CD4-positive, alpha-beta T cell treated with Interleukin-15 for 1 hour (primary cell): ENCODE data around the gene TOGARAM2.
A peak's percentile ranks its signal among the peaks of the same experiment; 100 is the strongest.

Experiments used
- DNase-seq: peaks from one replicate; pipeline ENCODE4 v3.0.0-alpha.2; 2020

The TOGARAM2 gene

GRCh38 chr2:28981016-28981441 is at the start of gene TOGARAM2:
Gene TOGARAM2, plus strand, starts transcription at chr2:28981298. Its CDS starts 13,537 bp downstream, at chr2:28994835.
- no peak for DNase-seq

GRCh38 chr2:28934769-28935168 is 46.3 kb upstream of the TOGARAM2 start:
- no peak for DNase-seq

- DNase-seq, result no peak
Measured at GRCh38 chr2:28941008-28941407, 40.1 kb upstream of the TOGARAM2 start.

GRCh38 chr2:28944535-28945248 is 36.4 kb upstream of the TOGARAM2 start:
- DNase-seq, result no peak

DNA sequence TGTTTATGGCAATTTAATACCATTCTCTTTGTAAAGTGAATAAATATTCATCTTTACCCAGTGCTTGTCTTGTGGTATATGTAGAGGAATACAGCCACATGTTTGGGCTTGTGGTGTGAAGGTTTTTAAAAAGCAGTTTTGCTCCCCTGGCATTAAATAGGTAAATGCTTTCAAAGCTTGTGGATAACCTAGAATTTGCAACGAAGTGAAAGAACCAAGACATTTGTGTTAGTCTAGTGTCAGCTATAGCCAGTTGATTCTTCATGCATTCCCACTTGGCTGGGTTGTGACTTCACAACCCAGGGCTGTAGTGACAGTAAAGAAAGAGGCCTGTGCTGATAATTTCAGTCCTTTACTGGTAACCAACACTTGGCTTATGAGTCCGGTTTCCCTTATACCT is 32.9 kb upstream of the TOGARAM2 start:
- DNase-seq, result no peak

- DNase-seq, result no peak
Measured at GRCh38 chr2:28949190-28949589, 31.9 kb upstream of the TOGARAM2 start.

- no peak for DNase-seq
Measured at GRCh38 chr2:28949617-28950305, 31.3 kb upstream of the TOGARAM2 start.

DNA sequence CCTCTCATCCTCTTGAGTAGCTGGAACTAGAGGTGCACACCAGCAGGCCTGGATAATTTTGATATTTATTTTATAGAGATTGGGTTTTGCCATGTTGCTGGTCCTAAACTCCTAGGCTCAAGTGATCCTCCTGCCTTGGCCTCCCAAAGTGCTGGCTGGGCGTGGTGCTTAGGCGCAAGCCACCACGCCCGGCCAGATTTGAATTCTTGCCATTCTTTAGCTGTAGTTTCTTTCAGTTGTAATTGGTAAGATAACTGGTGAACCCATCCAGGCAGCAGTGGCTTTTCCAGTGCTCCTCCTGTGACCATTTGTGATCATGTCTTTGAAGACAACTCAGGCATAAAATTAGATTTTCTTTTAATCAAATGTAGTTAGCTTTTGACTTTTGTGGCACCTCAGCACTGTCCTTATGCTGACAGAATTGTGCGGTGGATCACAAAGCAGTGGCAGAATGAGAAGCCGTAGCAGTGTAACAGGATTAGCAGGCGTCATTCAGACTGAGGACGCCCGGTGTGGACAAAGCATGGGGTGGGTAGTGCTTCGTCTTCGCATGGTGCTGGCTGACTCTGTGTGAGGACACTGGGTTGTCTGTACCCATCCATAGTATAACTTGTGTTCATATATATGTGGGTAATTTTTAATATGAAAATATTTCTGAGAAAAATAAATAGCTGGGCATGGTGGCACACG is 30.0 kb upstream of the TOGARAM2 start:
- DNase-seq, result no peak

DNA sequence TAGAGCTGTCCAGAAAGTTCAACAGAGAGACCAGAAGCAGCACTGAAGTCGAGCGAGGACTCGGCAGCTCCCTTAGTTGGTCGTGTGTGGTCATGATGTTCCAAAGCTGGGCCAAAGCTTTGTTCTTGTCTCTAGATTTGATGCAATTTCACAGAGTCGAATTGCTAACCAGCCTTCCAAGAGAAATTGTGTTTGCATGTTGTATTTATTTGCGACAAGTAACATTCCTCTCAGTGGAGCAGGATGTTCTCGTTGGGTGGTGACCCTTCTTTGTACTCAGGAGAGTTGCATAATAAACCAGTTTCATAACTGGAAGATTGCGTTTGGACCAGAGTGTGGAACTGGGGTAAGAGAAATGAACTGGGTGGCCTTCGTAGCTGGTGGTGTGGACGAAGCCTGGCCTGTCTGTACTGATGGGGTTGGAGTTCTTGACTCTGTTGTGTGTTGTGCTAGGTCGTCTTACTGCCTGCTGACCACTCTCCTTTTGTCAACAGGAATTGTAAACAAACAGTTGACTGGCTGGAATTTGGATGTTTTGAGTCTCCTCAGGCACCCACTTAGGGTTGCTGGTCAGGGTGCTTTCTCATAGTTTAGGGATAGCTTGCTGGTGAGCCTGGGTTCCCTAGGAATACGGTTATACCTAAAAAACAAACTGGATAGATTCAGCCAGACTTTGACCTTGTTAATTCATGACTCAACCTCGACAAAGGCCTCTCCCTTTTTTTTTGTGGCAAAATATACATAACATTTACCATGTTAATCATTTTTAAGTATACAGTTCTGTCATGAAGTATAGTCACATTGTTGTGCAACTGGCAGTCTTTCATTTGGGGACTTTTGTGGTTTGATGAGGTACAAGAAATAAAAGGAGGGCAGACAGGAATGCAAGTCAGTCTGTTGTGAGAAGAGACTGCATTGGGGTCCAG is 28.9 kb upstream of the TOGARAM2 start:
- no peak for DNase-seq

GRCh38 chr2:28952836-28953211 is 28.3 kb upstream of the TOGARAM2 start:
- no peak for DNase-seq

- DNase-seq, result no peak
Measured at GRCh38 chr2:28955467-28955866, 25.6 kb upstream of the TOGARAM2 start.

GRCh38 chr2:28956415-28956826 is 24.7 kb upstream of the TOGARAM2 start:
- DNase-seq, result no peak

DNA sequence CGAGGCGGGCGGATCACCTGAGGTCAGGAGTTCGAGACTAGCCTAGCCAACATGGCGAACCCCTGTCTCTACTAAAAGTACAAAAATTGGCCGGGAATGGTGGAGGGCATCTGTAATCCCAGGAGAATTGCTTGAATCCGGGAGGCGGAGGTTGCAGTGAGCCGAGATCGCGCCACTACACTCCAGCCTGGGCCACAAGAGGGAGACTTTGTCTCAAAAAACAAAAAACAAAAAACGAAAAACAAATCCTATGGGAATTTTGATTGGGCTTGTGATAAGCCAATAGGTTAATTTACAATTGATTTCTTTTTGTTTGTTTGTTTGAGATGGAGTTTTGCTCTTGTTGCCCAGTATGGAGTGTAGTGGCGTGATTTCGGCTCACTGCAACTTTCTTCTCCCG is 24.2 kb upstream of the TOGARAM2 start:
- DNase-seq, result no peak

DNA sequence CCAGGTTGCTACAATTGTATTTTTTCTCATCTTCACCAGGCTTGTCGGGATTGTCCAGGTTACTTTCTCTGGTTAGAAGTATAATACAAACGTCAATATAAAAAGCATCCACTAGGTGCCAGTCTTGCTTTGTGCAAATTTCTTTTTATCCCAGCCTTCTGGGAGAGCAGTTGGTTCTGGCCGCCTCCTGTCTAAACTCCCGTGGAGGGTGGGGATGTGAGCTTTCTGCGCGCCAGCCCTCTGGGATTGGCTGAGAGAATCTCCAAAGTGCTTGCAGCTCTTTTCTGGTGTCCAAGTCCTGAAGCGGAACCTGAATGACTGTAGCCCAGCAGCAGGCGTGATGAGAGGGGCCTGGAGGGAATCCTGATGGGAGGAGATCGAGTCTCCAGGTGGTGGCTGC is 22.4 kb upstream of the TOGARAM2 start:
- DNase-seq, result peak; percentile 27

DNA sequence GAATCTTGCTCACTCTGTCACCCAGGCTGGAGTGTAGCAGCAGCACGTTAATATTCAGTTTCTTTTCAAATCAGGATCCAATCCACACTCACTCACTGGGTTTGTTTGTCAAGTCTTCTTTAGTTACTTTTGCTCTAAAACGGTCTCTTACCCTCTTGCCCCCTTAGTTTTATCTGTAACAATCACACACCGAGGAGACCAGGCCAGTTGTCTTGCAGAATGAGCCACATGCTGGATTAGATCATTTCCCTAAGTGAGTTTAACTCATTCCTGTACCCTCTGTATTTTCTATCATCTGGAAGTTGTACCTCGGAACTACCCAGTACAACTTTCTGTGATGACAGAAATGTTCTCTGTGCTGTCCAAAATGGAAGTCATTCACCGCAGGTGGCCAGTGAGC is 20.7 kb upstream of the TOGARAM2 start:
- DNase-seq, result no peak

DNA sequence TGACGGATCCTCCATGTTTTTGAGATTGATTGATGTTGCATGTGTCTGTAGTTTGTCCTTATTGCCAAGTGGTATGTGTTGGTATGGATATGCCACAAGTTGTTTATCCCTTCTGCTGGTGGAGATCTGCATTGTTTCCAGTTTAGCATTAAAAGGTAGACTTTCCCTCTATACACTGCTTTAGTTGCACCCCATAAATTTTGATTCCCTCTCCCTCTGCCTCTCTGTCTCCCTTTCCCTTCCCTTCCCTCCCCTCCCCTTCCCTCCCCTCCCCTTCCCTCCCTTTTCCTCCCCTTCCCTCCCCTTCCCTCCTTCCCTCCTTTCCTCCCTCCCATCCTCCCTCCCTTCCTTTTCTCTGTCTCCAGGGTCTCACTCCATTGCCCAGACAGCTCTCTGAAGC is 18.6 kb upstream of the TOGARAM2 start:
- DNase-seq, result no peak

- no peak for DNase-seq
Measured at GRCh38 chr2:28970464-28971160, 10.5 kb upstream of the TOGARAM2 start.

- no peak for DNase-seq
Measured at GRCh38 chr2:28972778-28973335, 8.2 kb upstream of the TOGARAM2 start.

DNA sequence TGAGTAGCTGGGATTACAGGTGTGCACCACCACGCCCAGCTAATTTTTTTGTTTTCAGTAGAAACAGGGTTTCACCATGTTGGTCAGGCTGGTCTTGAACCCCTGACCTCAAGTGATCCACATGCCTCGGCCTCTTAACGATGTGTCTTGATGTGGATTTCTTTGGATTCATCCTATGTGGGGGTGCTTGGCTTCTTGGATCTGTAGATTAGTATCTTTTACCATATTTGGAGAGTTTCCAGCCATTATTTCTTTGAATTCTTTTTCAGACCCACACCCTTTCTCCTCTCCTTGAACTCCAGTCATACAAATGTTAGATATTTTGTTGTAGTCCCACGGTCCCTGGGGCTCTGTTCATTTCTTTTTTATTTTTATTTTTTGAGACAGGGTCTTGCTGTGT is 6.8 kb upstream of the TOGARAM2 start:
- DNase-seq, result no peak

DNA sequence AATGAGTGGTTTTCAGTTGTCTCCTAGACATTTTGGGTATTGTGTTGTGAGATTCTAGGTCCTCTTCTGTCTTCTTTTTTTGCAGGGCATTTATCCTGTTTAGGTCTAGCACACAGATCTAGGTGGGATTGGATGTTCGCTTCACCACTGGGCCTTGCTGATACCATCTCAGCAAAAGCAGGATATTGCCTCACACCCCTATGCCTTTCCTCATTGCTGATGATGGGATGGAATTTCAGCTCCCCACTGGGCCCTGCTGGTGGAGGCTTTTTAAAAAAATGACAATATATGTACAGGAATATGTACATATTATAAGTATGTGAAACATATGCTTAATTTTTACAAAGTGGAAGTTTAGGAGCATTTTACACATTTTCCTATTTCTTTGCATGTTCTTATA is 5.4 kb upstream of the TOGARAM2 start:
- DNase-seq, result no peak

DNA sequence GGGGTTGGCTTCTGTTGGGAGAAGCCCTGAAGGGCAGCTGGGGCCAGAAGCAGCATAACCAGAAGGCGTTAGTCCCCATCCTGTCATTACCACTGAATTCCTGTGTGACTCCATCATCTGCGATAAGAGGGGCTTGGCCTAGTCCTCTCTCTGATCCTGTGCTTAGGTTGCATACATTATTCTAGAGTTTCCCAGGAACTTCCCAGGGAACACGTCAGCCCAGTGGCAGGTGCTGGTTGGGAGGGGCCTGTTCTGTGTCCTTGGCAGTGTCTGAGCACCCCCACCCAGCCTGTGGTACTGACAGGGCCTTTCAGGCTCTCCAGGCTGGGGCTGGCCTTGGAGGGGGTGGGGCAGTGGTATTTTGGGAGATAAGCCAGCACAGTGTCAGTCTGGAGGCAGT is 4.5 kb upstream of the TOGARAM2 start:
- DNase-seq, result no peak
